A673 (cell line): ENCODE data around the gene FMN2.

Experiments used
- EZH2 ChIP-seq: fragments of 200-600 bp; sonication (generic); IDR thresholded peaks from 2 replicates; pipeline ENCODE4 v1.6.1; 2017; ENCODE audit warnings: borderline replicate concordance, low read depth, mild to moderate bottlenecking, mixed read lengths, antibody characterized with exemption, low read length; ENCODE audit not compliant: poor library complexity, severe bottlenecking
- TF ChIP-seq, protein P1 (sequence below): fragments of 300-800, 200-600 bp; sonication (generic); conservative IDR thresholded peaks from 2 replicates; pipeline ENCODE4 v1.5.1; 2017; ENCODE audit warnings: low read depth, mild to moderate bottlenecking, antibody characterized with exemption, low read length, moderate library complexity, mixed read lengths

DNA sequence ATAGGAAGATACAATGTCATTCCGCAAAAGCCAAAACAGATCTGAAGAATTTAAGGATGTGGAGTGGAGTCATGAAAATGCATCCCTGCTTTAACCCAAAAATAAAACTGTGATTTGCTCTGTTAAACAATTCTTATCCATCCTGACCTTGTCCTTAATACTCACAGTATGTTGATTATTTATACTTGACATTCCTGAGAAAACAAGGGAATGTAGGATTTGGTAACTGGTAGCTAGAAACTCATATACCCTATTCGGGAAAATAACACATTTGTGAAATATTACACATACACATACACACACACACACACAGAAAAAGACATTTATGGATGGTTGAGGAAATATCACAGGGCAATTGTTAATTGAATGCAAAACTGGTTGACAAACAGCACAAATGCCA, 80.2 kb downstream of the FMN2 start:
- TF ChIP-seq, protein P1, sequence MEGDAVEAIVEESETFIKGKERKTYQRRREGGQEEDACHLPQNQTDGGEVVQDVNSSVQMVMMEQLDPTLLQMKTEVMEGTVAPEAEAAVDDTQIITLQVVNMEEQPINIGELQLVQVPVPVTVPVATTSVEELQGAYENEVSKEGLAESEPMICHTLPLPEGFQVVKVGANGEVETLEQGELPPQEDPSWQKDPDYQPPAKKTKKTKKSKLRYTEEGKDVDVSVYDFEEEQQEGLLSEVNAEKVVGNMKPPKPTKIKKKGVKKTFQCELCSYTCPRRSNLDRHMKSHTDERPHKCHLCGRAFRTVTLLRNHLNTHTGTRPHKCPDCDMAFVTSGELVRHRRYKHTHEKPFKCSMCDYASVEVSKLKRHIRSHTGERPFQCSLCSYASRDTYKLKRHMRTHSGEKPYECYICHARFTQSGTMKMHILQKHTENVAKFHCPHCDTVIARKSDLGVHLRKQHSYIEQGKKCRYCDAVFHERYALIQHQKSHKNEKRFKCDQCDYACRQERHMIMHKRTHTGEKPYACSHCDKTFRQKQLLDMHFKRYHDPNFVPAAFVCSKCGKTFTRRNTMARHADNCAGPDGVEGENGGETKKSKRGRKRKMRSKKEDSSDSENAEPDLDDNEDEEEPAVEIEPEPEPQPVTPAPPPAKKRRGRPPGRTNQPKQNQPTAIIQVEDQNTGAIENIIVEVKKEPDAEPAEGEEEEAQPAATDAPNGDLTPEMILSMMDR, result no peak
- no peak for TF ChIP-seq EZH2
